CD4-positive, alpha-beta T cell treated with Interleukin-1 beta for 1 hour (primary cell): ENCODE results near the gene PAPPA.

ENCODE experiments used
- DNase-seq, 2 donors: peaks; one replicate each; pipeline ENCODE4 v3.0.0-alpha.2; 2020 to 2022

Gene PAPPA

DNA sequence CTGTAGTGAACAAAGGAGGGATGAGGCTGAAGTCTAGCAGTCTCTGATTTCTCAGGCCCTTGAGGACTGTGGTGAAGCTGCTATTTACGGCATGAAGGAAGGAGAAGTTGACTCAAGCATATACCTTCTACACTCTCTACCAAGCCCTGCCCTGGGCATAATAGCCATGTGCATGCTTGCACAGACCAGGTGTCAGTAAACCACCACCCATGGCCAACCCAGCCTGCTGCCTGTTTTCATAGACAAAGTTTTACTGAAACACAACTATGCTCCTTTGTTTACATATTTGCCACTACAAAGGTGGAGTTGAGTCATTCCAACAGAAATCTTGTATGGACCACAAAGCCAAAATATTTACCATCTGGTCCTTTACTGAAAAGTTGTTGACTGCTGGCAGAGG lies 126.9 kb downstream of the PAPPA start:
- DNase-seq = no peak

DNA sequence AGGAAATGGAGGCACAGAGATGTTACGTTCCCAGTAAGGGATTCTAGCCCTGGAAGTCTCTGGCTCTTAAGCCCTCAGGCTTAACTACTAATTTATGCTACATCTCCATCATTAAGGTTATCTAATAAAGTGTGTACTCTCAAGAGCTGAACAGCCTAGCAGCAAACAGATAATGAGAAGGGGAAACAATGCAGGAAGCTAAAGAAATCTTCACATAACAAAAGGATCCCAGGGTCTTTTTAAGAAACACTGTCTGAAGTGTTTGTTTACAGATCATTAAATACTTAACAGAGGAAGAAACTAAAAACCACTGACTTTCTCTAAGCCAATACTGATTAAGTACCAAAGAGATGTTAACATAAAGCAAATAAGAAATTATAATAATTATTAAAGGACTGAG lies 129.0 kb downstream of the PAPPA start:
- no peak for DNase-seq

DNA sequence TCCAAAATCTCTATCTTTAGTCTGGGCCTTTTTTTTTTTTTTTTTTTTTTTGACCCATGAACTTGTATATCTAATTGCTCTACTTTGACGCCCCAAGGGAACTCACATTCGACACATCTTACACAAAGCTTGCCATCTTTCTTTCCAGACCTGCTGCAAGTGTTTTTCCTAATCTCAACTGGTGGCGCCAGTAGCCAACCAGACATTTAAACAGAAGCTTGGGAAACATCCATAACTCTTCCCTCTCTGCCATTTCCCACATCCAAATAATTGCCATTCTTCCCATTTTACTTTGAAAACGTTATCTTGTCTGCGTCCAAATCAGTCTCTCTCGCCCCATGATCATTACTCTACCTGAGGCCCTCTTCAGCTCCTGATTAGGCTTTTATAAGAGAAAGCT lies 130.9 kb downstream of the PAPPA start:
- DNase-seq = no peak

DNA sequence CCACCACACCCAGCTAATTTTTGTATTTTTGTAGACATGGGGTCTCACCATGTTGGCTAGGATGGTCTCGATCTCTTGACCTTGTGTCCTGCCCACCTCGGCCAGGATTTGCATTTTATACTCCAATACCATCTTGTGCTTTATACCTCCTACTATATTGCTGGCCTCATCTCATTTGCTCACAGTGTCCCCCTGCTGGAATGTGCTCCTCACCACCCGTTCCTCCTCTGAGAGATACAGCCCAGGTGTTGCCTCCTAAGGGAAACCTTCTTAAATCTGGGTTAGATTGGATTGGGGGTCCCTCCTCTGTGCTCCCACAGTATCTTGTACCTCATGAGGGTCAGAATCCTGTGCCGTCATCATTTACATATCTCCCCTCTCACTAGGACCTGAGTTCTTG lies 131.7 kb downstream of the PAPPA start:
- no peak for DNase-seq

DNA sequence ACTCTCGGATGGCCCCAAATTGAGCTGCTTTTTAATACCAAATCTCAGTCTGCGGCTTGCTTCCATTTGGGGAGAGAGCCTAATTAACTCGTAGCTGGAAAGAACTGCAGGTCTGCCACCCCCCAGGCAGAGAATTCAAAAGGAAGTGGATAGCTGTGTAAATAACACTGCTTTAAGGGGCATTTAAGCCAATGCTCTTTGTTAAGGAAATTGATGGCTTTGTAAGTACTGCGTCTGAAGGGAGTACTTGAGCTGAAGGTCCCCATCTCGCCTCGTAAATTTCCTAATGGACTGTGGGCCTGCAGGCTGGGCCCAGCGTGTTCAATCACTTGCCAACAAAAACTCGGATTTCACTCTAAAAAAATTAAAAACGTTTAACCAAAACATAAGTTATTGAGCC lies 132.7 kb downstream of the PAPPA start:
- DNase-seq = no peak

DNA sequence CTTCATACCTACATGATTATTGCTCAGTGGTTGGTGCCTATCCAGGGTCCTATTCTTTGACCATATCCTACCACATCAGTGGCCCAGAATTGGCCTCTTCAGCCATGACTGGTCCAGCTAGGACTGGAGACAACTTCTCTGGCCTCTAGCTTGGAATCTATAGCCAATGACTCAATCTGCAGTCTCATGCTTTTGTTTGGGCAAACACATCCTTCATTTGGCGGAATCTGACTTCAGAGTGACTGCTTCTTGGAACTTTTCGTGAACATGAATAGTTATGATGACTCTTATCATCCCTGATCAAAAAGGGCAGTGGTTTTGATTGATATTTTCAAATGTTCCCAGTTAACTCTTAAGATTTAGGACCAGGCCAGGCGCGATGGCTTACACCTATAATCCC lies 134.1 kb downstream of the PAPPA start:
- no peak for DNase-seq

DNA sequence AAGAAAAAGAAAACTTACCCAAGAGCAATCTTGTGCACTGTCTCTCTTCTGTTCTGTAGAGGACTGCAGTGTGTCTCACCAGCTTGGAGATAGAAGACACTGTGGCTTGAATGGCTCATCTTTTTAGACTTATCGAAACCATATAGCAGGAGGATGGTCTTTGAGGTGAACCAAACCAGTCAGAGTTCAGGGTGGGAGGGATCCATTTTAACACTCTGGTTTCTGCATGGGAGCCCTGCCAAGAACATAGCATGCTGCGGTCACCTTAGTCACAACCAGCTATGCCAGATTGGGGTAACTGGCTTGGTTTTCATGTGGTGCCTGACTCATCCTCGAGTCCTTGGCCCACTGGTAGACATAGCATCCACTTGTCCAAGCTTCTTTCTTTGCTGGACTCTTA lies 135.1 kb downstream of the PAPPA start:
- DNase-seq = no peak

DNA sequence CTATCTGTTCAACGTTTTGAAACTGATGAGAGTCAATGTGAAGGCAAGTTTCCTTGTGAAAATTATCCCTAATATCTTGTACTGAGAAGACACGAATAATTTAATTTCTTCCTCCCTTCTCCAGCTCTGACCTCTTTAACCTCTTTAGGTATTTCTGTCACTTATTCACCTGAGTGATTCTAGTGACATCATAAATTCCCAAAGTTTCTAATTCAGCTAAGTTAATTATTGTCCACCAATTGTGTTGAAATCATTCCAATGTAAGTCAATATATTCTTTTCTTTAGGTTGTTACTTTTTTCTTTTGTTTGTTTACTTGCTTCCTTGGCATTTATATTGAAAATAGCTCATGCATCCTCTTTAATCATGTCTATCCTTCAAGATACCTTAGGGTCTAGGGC lies 143.8 kb downstream of the PAPPA start:
- no peak for DNase-seq

DNA sequence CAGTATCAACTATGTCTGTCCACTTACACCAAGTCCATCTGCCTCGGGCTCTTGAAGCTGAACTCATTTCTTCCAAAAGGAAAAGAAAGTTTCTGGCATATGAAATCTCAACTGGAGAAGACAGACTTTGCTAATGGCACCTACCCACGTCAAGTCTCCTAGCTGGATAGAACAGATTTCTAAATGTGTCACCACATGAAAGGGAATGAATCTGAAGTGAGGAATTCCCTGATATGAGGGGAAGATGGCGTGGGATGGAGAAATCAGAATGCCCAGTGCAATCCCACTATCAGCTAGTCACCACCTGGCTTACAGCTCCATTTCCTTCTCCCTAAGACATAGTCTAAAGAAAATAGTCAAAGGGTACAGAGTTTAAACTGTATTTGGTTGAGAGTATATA lies 144.7 kb downstream of the PAPPA start:
- DNase-seq = no peak

DNA sequence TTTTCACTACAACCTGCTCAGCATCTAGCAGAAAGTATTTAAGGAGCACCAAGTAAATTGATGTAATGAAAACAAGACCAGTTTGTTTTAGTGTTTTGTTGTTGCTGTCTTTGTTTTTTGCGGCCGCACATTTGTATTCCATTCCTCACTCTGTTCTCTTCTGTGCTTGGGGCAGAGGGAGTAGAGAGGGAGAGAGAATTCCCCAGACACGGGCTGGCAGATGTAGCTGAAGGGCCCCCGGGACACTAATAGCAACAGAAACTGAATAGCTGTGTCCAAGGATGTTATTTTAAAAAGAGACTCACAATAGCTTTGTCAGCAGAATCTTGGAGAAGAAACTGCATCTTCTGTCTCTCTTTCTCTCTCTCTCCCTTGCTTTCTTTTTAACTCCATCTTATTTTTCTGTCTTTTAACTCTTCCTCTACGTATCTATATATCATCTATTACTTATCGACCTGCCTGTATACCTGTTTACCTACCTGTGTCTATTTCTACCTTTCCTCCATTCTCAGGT lies 145.3 kb downstream of the PAPPA start:
- DNase-seq = no peak

DNA sequence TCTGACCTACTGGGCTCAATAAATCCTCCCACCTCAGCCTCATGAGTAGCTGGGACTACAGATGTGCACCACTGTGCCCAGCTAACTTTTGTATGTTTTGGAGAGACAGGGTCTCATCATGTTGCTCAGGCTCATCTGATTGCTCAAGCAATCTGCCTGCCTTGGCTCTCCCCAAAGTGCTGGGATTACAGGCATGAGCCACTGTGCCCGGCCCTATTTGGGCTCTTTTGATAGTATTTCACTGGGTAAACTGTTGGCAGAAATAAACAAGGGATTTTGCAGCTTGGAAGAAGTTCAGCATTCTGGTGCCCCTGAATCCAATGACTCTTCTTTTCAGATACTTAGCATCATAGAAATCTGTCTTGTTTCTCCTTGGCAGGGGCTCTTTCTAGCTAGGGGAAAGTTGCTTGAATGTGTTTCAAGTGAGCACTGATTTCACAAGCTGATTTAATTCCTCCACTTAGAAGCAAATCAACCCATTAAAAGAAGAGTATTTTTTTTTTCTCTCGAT lies 146.8 kb downstream of the PAPPA start:
- DNase-seq = no peak

DNA sequence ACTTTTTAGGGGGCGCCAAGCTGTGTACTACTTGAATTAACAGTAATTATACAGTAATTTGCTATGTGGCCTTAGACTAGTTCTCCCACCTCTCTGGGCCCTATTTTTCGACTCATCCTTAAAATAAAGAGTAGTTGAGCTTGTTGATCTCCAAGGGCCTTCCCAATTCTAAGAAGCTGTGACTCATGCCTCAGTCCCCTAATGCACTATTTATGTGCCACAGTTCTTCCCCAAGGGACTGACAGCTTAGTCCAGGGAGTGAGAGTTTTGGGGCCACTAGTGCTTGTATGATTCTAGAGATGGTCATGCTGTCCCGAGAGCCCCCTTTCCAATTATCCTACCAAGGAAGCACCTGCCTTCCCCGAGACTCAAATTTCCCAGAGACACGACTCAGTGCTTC lies 149.7 kb downstream of the PAPPA start:
- no peak for DNase-seq

DNA sequence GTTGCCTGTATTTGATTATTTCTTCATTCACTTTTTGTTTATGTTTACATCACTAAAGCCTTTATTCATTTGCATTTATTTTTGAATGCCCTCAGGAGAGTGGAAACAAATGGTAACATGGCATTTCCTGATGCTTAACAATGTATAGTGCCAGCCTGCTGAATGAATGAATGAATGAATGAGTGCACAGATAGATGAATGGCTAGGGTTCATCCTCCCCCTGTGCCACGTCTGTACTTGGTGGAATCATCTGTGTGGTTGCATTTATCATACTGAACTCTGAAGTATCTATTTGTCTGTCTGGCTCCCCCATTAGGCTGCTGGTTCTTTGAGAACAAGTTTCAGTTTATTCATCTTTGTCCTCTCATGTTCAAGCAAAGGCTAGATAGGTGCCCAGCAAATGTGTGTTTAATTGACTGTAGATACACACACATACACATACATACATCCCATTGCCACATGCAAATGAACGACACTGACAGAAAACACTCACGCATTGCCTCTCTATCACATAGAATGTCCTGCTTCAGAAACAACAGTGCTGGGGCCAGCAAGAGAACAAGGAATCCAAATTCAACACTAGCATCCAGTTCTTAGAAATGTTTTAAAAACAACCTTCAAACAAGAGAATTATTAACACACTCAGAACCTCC lies 150.4 kb downstream of the PAPPA start:
- DNase-seq = no peak

DNA sequence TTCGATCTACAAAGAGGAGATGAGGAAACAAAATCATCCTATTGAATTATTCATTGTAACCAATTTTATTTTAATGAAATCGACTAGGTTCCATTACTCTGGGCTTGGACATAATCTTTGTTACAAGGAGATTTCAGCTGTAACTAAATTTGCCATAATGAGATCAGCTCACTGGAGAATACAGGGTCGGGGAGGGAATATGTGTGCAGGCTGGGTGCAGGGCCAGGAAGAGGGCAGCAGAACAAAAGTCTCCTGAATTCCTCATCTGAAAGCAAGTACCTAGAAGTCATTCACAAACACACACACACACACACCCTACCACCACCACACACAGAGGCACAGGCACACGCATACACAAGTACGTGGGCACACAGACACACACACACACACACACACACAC lies 151.2 kb downstream of the PAPPA start:
- DNase-seq = no peak

DNA sequence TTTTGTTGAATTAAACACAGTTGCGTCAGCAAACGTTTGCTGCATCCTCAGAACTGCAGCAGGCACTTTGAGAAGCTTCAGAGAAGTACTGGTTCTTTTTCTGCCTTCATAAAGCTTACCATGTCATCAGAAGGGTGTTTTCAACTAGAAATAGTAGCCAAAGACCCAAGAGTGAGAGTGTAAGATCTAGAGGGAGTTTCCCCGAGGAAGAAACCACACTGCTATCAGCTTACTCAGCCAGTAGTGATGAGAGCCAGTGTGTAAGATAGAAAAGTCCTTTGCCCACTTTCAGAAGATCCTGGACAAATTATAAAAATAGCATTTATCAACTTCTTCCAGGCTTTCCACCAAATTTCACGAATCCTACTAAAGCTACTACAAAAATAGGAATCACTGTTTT lies 154.5 kb downstream of the PAPPA start:
- DNase-seq = no peak

DNA sequence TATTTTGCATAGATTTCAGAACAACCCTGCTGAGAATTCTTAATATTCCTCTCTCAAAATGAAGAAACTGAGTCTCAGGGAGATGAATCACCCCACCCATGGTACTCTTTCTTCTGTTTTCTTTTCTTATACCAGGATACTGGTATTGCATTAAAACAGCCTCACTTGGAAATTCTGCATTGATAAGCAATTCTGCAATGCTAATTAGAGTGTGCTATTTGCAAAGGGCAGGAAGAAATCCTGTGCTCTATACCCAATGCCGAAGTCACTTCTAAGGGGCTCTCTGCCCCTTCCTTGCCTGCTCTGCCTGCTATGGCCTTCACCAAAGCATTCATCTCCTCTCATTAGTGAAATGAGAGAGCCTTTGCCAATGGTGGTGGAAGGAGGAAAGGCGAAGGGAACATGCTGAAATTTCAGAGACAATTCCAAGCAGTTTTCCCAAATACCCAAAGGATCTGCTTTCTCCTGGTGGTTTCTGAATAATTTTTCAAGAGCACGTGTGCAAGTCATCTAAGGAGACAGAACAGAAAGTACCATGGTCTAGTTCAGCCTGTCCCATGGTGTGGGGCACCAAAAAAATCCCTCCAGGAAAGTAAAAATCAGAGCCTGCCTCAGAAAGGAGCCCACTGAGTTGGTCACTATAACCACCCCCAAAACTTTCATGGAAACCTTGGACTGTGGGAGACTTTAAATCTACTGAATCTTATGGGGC lies 156.5 kb downstream of the PAPPA start:
- DNase-seq = no peak

DNA sequence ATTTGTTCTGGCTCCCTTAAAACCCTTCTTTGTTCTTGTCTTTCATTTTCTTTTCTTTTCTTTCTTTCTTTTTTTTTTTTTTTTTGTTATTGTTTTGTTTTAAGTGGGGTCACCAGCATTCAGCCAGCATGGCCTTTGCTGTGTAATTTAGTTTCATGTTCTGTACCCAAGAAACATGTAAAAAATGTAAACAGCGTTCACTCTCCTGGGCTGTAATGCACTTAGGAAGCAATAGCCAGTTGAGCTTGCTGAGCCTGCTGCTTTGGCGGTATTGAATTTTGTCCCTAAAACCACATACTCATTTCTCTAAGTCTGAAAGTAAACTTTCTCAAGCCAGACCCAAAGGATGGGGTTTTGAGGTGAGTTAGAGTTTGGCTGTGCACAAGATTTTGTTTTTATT lies 158.6 kb downstream of the PAPPA start:
- DNase-seq = no peak

DNA sequence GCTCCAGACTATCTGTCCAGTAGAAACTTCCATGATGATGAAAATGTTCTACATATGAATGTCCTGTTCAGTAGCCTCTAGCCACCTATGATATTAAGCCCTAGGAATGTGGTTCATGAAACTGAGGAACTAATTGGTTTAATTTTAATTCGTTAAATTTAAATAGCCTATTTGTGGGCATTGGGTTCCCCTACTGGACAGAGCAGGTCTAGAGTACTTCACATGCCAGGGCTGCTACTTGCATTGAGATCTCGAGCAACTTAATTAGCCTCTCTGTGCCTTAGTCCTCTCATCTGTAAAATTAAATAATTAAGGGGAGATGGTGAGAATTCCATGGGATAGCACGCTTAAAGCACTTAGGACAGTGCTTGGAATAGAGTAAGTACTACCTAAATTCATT lies 160.0 kb downstream of the PAPPA start:
- DNase-seq = no peak

DNA sequence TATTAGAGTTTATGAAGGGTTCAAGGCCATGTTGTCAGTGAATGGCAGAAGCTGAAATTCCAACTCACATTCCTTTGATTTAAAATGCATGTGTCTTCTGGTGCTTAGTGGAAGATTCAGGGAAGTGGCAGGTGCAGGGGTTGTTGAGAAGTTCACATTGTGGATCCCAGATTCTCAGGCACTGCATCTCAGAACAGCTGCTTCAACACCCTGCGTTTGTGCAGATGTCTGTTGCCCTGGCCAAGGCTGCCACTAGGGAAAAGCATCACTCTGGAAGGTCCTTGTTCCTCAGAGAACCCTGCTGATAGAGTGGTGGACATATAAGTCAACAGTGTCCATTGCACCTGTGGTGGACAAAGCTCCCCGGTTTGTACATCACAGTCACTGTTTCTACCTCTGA lies 162.7 kb downstream of the PAPPA start:
- DNase-seq = no peak

DNA sequence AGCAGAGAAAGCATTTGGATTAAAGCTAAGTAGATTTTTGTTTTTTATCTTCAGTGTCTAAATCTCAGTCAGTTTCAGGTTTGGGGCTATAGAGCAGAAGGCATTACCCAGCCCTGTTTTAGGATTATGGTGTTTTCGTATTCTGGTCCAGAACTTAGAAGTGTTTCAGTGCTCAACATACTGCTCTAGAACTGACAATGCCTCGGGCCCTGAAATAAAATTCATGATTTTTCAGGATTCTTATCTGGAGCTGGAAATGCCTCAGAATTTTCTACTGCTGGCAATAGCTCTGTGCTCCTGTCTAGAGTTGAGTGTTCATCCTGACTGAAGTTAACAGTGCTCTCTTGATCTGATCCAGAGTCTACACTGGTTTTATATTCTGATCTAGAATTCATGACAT lies 163.9 kb downstream of the PAPPA start:
- no peak for DNase-seq

DNA sequence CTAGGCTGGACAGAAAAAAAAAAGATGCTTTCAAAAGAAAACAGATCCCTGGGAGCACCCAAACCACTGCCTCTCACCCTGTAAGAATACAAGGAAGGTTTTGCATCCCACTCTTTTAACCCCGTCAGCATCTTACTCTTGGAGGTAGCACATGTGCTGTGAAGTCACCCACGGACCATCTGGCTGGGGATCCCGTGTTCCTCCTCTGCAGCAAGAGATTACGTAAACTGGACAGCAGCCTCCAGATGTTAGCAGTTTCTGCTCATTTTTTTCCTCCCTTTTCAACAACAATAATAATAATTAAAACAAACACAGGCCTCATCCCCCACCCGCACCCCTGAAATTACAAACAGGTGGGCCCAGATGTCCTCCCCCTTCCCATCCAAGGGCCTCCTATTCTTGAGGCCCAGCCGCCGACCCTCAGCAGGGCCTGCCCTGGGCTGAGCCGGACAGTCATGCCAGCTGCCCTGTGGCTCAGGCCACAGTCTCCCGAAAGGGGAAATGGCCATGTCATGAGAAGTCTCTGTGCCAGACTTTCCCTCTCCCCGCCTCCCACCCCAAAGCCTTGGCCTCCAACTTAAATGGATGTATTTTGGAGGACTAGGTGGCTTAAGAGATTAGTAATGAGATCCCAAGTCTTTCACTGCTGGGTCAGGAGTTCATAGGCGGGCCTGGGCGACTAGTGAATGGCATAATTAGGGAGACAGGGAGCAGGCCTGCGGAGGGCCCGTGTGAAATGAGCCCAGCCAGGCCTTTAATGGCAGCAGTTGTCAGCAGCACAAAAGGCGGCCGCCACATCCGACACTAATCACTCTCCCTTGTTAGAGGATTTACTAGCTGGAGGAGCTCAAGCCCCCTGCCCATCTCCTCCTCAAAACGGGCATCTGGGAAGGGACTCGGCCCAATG lies 165.1 kb downstream of the PAPPA start:
- no peak for DNase-seq

DNA sequence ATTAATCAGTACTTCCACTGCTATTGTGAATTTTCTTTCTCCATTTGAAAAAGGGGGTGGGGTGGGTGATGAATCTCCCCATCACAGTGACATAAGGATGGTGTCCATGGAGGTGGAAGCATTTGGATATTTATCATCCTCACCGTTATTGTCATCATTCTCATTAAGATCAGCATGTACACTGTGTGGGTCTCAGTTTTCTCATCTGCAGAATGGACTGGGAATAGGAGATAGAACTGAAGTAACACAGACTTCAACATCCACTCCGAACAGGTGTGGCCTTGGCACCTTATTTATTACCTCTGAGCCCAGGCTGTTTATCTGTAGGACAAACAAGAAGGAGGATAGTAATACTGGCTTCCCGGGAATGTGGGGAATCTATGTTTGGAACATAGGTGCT lies 165.9 kb downstream of the PAPPA start:
- DNase-seq = no peak

DNA sequence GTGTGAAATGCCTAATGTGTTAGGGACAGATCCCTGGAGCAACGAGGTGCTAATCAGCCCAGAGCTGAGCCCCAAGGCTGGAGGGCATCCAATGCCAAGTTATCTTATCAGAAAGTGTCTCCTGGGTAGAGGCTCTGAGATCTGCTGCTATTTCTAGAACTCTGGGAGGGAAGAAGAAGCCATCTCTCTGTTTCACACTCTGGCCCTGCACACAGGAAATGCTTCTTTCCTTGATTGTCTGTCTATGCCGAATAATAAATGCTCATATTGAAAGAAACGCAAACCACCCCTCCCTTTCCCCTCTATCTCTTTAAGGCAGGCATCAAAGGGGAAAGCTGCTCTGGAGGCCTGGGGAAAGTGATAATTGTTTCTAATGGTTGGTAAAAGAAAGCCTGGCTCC lies 166.7 kb downstream of the PAPPA start:
- DNase-seq = no peak

DNA sequence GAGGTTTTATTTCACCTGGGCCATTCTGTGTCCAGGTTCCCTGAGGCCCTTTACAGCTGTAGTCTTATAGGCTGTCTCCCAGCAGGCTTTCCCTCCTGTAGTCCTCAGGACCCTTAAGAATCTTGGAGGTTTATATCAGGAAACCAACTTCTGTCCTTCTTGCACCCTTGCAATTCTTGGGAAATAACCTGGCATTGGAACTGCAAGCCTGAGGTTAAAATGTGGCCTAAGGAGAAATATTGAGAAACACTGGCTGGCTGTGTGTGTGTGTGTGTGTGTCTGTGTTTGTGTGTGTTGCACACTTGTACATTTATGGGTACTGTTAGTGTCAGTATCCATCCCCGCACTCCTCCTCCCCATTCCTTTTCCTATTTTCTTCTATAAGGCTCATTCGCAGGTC lies 168.9 kb downstream of the PAPPA start:
- DNase-seq = no peak
